ENCODE data around the gene SIN3B. TPM values are rescaled to one million over a fixed set of nuclear protein-coding genes. Genes with fewer than 3 reads are reported as not detected.
A peak's percentile ranks its signal among the peaks of the same experiment; 100 is the strongest.

The SIN3B gene
- total and polyA plus RNA-seq, 9 of the 15 experiments (the other 6 are each of a cell fraction or from before 2014, with no cell fraction given): 0.51 to 34.2 (median 14.3) TPM

- no peak overlapping the region for H3K9ac ChIP-seq (ENCODE audit: insufficient read depth in 1 of 2, low read depth in 2 of 2, low read length in 2 of 2)
- 100% methylated on average over 1 of the region's 1 CpG for WGBS (ENCODE audit: insufficient coverage, low coverage, missing lambda C conversion rate)
- no peak overlapping the region for H2AFZ ChIP-seq (ENCODE audit: low read depth, low read length)
- intact Hi-C loops (cut with micrococcal nuclease): no loop called here
- no peak overlapping the region for H3K27ac ChIP-seq (ENCODE audit: extremely low read depth, low read depth, low read length)
- BruUV-seq (replicated peaks): no TSS peak
- DNase-seq (ENCODE audit: extremely low read depth in 1 of 4, low spot score in 3 of 4): no peak
- H3K4me2 ChIP-seq (ENCODE audit: insufficient read depth, low read length): no peak overlapping the region
- ATAC-seq: no peak
- H3K9me3 ChIP-seq (replicated peaks; ENCODE audit: control insufficient read depth, insufficient read depth, low read depth, low read length): no peaks in the 10 kb centered on the region
- peaks cover 0 to 6% of the 10 kb centered on the region in 2 experiments; a peak in 1 of 5 replicates for H3K4me1 ChIP-seq (replicated peaks in 1 of 2; ENCODE audit: control insufficient read depth in 2 of 2, insufficient read depth in 2 of 2, low read length in 2 of 2)
- peaks cover 7% of the 10 kb centered on the region for H3K9me1 ChIP-seq (ENCODE audit: control insufficient read depth, insufficient read depth, low read length)
- no peaks in the 10 kb centered on the region; the same call in 2 of the 3 replicates for H3K79me2 ChIP-seq (ENCODE audit: control insufficient read depth, insufficient read depth, low read length)
- no peaks in the 10 kb centered on the region for H3K27me3 ChIP-seq (ENCODE audit: control insufficient read depth in 2 of 2, insufficient read depth in 2 of 2, low read length in 2 of 2)
- no peak for FAIRE-seq
- peak; percentile 80 for TF ChIP-seq ZBTB40 (IDR thresholded peaks at IDR 0.05)
- TF ChIP-seq ZBTB40 (CRISPR knock-in tag; IDR thresholded peaks at IDR 0.05): peak; percentile 63
- no peak for TF ChIP-seq NR1H2 (CRISPR knock-in tag; IDR thresholded peaks at IDR 0.05)
- peaks cover 96% of the 10 kb centered on the region for H3K36me3 ChIP-seq (ENCODE audit: control insufficient read depth, insufficient read depth, low read length)
- ChIA-PET CTCF (ENCODE audit: low intra/inter-chr PET ratio) (no interaction called here), POLR2A (interaction anchor here (1.2 kb wide), 2 partner anchors 12 to 38 kb away, joined by 4 to 5 read pairs; no protein-coding TSS in a partner anchor)
- in situ Hi-C loops (cut with MboI): no loop called here
- no peak overlapping the region for H3K4me3 ChIP-seq
- H4K20me1 ChIP-seq (replicated peaks; ENCODE audit: control insufficient read depth, insufficient read depth, low read length): no peaks in the 10 kb centered on the region
These were observed 20.0 kb downstream of the SIN3B start for GRCh38 chr19:16849168-16849567.
